NCI-H2227 (cell line): ENCODE measurements around the gene CRYGD.

Experiments used
- DNase-seq: peaks from one replicate; lab custom pipeline; 2025; ENCODE audit not compliant: unreplicated experiment; lab: John Stamatoyannopoulos, UW

CRYGD gene

GRCh38 chr2:208090420-208090819 lies 33.9 kb downstream of the CRYGD start:
- no peak for DNase-seq

- no peak for DNase-seq
These were observed 38.3 kb downstream of the CRYGD start for GRCh38 chr2:208086029-208086428.

GRCh38 chr2:208083807-208084206 lies 40.5 kb downstream of the CRYGD start:
- DNase-seq, result no peak

GRCh38 chr2:208077276-208077675 lies 47.0 kb downstream of the CRYGD start:
- no peak for DNase-seq

- peak; percentile 55 for DNase-seq
These were observed 49.5 kb downstream of the CRYGD start for GRCh38 chr2:208074610-208075356.

GRCh38 chr2:208072250-208072892 lies 52.0 kb downstream of the CRYGD start:
- DNase-seq, result peak; percentile 85
